ENCODE data around the gene TMEM132D.
A peak's percentile ranks its signal among the peaks of the same experiment; 100 is the strongest.

The TMEM132D gene

DNA sequence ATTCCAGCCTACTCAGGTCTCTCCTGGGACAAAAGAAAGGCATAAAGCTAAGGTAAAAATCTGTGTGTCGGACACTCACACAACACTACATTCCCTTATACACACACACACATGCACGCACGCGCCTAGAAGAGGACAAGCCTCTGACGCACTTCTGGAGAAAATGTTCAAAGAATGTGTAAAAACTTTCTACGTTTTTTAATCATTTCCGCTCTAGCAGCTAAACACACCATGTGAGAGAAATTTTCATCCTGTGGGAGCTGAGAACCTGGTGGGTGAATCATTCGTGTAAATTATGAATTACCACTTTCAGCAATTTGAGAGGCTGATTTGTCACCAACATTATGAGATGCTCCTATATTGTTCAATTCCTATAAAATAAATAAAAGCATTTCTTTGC lies 494.5 kb downstream of the TMEM132D start:
- DNase-seq = no peak

GRCh38 chr12:129404556-129404955 lies 499.3 kb downstream of the TMEM132D start:
- no peak for DNase-seq

GRCh38 chr12:129401572-129401971 lies 502.3 kb downstream of the TMEM132D start:
- no peak for DNase-seq

DNA sequence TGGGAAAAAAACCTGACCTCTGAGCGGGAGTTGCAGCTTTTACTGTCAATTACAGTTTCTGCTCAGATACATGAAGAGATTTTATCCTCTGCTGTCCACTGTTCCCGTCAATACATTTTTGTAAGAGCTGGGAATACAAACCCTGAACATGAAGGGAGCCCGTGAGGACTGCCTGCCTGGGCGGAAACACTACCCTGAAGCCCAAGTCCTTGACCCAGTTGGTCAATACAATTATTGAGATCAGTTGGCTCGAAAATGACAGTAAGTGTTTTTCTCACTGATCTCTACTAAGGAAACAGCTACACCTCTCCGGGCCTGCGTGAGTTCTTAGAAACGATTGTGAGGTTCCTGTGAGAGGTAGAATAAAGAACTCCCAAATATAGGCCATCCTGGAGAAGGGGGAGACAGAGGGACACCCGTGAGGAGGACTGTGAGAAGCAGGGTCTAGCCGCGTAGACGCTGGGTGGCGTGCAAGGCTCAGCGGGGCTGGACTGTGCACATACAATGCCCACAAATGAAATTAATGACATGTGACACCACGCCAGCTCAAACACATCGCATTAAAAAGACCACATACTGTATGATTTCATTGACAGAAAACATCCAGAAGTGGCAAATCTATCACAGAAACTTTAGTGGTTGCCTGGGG lies 509.5 kb downstream of the TMEM132D start:
- DNase-seq = no peak

GRCh38 chr12:129393357-129393937 lies 510.4 kb downstream of the TMEM132D start:
- DNase-seq = no peak

GRCh38 chr12:129385637-129385990 lies 518.2 kb downstream of the TMEM132D start:
- no peak for DNase-seq

GRCh38 chr12:129383956-129384355 lies 519.9 kb downstream of the TMEM132D start:
- DNase-seq = no peak

- DNase-seq = peak; percentile 36
These were observed 522.1 kb downstream of the TMEM132D start for GRCh38 chr12:129381715-129382114.

DNA sequence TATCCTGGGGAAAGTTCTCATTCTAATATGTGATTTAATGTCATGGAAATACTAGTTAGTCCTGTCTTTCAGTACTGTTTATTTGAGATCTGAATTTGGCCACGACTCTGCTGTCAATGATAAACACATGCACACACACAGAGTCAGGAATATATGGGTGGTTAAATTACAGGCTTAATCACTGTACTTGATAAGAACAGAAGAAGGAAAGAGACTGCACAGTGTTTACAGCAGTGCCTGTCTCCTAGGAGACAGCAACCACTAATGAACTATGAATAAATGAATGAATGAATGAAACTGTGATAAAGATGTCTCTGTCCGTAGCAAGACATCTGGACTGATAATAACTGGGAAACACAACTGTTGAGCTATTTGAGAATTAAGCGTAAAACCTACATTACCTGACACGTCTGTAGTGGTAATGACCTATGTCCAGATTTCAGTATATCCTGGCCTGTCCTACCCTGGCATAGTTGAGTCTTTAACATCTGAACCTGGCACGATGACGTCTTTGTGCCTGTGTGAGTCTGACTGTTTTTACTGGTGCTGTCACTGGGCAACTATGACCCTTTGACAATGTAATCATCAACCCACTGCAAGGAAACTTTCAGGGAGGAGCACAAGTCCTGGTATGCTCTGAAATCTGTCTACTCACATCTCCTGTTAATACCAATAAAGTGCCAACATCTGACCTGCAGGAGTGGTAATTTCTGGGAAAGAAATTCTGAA lies 524.6 kb downstream of the TMEM132D start:
- no peak for DNase-seq

GRCh38 chr12:129378496-129378895 lies 525.3 kb downstream of the TMEM132D start:
- no peak for DNase-seq

DNA sequence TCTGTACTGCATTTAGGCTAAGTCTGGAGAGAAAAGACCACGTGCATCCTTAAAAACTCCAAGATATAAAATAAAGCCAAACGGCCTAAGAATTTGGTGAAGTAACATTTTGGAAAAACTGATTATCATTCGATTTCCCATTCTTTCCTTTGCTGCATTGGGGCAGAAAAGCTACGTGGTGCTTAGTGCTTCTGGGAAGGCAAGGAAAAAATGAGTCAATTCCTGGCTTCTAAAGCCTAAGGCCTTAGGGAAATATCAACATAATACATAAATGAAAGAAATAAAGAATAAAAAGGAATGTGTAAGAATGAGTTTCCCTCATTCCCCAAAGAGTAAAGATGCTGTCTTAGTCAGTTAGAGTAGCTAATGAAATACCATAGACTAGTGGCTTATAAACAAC lies 530.1 kb downstream of the TMEM132D start:
- DNase-seq = no peak

DNA sequence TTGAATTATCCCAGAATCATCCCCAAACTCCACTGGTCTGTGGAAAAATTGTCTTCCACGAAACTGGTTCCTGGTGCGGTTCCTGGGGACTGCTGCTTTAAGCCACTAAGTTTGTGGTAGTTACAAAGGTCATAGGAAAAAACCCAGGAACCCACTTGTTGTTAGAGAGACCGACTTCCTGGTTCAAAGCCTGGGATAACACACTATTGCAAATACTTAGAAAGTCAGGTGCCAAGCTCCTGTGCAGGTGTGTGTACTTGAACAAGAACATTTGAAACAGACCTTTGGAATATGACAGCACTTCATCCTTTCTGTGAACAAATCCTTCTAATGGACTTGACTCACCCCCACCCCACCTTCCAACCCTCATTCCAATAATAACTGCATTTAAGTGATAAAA lies 530.9 kb downstream of the TMEM132D start:
- DNase-seq = no peak

DNA sequence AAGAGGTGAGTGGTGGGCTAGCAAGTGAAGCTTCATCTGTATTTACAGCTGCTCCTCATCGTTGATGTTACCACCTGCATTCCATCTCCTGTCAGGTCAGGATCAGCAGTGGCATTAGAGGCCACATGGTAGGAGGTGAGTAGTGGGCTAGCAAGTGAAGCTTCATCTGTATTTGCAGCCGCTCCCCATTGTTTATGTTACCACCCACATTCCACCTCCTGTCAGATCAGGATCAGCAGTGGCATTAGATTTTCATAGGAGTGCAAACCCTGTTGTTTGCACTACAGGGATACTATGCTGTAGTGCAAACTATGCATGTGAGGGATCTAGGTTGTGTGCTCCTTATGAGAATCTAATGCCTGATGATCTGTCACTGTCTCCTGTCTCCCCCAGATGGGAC lies 531.5 kb downstream of the TMEM132D start:
- DNase-seq = no peak

DNA sequence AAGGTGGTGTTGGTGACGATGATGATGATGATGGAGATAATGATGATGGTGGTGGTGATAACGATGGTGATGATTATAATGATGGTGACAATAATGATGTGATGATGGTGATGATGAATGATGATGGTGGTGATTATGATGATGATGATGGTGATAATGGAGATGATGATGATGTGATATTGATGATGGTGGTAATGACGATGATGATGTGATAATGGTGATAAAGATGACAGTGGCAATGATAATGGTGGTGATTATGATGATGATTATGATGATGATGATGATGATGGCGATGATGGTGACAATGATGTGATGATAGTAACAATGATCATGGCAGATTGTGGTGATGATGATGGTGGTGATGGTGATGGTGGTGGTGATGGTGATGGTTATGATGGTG lies 532.6 kb downstream of the TMEM132D start:
- no peak for DNase-seq

- DNase-seq = no peak
These were observed 537.2 kb downstream of the TMEM132D start for GRCh38 chr12:129366656-129367055.

DNA sequence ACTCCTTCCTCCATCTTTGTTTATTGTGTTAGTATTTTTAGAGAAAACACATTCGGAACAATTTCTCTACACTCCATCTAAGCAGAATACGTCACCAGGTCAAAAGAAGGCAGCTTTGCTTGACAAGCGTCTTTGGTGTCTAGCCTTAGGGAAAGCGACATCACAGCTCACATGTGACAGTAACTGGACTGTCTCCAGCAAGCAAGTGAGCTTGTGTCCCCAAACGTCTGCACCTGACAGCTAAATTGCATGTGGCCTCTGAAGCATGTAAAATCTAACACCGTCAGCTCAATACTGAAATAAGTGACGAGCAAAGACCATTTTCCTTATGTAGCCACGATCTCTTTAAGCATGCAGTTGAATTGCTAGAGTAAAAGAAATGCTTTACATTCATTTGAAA lies 540.8 kb downstream of the TMEM132D start:
- peak; percentile 32 for DNase-seq

- no peak for DNase-seq
These were observed 546.6 kb downstream of the TMEM132D start for GRCh38 chr12:129357233-129357632.

DNA sequence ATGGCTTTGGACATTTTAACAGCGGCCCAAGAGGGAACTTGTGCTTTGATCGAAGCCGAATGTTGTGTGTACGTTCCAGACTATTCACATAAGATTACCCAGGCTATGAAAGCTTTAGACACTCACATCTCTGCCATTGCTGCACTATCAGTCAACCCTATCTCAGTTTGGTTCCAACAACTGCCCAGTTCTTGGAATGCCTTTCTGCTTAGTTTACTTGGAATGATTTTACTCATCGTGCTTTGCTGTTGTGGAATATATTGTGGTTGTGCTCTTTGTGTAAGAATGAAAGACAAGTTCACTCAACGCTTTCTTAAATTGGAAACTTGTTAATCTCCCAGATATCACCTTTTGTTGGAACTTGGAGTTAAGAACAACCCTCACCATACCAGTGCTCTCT lies 552.3 kb downstream of the TMEM132D start:
- DNase-seq = no peak

- no peak for DNase-seq
These were observed 564.5 kb downstream of the TMEM132D start for GRCh38 chr12:129339336-129339735.

DNA sequence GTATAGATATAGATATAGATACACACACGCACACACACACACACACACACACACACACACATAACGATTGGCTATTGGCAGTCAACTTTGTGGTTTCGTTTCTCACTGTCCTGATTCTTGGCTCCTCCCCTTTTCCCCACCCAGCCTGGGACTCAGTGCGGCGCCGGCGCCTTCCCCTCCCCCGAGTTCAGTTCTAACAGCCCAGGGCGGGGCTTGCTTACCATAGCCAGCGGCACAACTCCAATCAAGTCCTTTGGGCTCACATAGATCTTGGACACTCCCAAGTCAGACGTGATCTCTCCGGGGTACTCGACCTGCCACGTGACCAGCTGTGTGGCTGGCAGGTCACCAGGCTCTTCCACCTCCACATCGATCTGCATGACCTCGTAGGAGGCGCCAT lies 566.4 kb downstream of the TMEM132D start:
- DNase-seq = no peak

- DNase-seq = no peak
These were observed 568.1 kb downstream of the TMEM132D start for GRCh38 chr12:129335773-129336172.

DNA sequence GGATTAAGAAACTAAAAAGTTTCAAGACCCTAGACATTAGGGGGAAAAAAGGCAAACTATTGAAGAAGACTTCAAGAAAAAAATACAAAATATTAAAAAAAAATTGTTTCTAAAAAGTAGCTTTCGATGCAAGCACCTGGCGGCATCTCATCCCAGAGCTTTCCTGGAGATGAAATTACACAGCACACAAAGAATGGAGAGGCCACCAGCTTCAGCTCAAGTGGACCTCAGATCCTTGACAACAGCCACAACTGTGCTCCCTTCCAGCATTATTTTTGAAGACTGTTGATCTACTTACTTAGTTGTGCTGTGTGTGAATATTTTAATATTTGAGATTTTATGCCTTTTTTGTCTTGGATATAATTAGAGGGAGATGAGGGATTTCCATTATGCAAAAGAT lies 571.5 kb downstream of the TMEM132D start:
- DNase-seq = peak; percentile 94

DNA sequence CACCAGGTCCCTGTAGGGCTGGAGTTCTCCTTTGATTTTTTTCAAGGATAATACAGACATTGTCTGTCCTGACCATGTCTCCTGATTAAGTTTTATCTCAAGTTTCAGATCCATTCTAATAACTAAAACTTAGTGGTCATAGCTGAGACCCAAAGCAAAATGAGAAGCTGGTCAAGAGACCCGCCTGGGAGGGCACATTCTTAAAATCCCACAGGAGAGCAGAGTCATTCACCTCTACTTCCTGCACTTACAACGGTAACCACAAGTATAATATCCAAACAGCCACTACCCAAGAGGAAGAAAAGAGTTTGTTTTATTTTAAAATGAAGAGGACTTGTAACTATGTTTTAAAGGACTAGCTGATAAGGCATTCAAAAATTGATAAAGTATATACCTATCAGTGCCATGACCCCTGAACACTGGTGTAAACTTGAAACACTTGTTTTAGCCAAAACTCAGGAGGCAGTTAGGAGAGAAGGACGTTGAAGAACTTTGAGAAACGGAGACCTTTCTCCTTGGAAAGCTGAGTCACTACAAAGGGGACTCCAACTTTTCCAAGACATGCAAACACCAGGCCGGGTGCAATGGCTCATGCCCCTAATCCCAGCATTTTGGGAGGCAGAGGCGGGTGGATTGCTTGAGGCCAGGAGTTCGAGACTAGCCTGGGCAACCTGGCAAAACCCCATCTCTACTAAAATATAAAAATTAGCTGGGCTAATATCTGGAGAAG lies 572.3 kb downstream of the TMEM132D start:
- DNase-seq = no peak

- DNase-seq = no peak
These were observed 575.6 kb downstream of the TMEM132D start for GRCh38 chr12:129328235-129328634.
